ENCODE measurements around the gene KPNB1. TPM values are rescaled to one million over a fixed set of nuclear protein-coding genes. Genes with fewer than 3 reads are reported as not detected.
A peak's percentile ranks its signal among the peaks of the same experiment; 100 is the strongest.

Gene KPNB1
- total RNA-seq, 1 experiment from 2014 or later, result 742 TPM

DNA sequence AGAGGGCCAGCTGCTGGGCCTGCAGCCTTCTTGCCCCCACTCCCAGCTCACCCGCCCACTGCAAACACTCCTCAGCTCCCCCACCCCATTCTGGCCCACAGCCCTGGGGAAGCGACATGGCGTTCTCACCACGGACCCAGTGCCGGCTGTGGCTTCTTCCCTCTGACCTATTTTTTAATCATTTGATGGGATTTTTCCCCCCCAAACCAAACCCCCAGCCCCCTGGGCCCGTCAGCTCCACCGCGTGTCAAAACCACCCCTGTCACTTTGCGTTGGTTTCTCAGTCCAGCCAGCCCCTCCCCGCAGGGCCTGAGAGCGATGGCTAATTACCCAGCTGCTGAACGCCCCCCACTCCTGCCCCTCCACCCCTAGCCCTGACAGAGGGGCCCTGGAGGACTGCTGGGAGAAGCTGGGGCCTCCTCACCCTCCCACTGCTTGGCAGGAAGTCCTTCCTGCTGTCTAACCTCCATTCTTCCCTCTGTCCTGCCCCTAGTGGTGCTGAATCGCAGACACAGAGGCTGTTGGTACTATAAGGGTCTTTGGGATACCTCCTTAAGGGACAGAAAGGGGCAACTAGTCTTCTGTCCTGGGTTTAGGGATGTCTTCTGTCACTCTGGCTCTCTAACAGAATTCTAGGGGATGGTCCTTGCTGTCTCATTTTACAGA is 75.9 kb downstream of the KPNB1 start:
- peaks cover 63% of the 10 kb centered on the region for H3K27me3 Mint-ChIP-seq (ENCODE audit: low read depth)
- no peak for DNase-seq
- no peak overlapping the region for H4K8ac ChIP-seq (replicated peaks; ENCODE audit: insufficient read length, low read depth, low read length)
- H3K79me1 ChIP-seq (ENCODE audit: insufficient read depth, low read depth, low read length, poor library complexity, severe bottlenecking), result no peaks in the 10 kb centered on the region
- H3K4me1 ChIP-seq (ENCODE audit: insufficient read depth, low read length), result no peaks in the 10 kb centered on the region
- H3K4me1 Mint-ChIP-seq, result peaks cover 10 to 28% of the 10 kb centered on the region in 2 experiments
- H3K4me3 Mint-ChIP-seq, result no peak overlapping the region
- H3K23ac ChIP-seq (ENCODE audit: insufficient read length, low read depth, low read length), result no peak overlapping the region
- H2BK15ac ChIP-seq (ENCODE audit: low read depth, low read length), result no peak overlapping the region
- H2BK5ac ChIP-seq (ENCODE audit: insufficient read length, low read length), result no peak overlapping the region
- no peak overlapping the region for H3K27ac ChIP-seq (ENCODE audit: insufficient read length, low read depth, low read length)
- no peak overlapping the region for H3K56ac ChIP-seq (ENCODE audit: insufficient read length, low read depth, low read length)
- no peak overlapping the region for H4K91ac ChIP-seq (ENCODE audit: insufficient read length, low read depth, low read length)
- no peak overlapping the region for H2AFZ ChIP-seq (ENCODE audit: low read length)
- H2BK12ac ChIP-seq (ENCODE audit: insufficient read length, low read depth, low read length), result no peak overlapping the region
- H3K9ac ChIP-seq (ENCODE audit: extremely low read depth, insufficient read length, low read length), result no peak overlapping the region
- no peaks in the 10 kb centered on the region for H3K27me3 ChIP-seq (ENCODE audit: insufficient read depth, low read length)
- no peaks in the 10 kb centered on the region for H4K20me1 ChIP-seq (ENCODE audit: control insufficient read depth, insufficient read depth, insufficient read length)
- TF ChIP-seq, protein P1, sequence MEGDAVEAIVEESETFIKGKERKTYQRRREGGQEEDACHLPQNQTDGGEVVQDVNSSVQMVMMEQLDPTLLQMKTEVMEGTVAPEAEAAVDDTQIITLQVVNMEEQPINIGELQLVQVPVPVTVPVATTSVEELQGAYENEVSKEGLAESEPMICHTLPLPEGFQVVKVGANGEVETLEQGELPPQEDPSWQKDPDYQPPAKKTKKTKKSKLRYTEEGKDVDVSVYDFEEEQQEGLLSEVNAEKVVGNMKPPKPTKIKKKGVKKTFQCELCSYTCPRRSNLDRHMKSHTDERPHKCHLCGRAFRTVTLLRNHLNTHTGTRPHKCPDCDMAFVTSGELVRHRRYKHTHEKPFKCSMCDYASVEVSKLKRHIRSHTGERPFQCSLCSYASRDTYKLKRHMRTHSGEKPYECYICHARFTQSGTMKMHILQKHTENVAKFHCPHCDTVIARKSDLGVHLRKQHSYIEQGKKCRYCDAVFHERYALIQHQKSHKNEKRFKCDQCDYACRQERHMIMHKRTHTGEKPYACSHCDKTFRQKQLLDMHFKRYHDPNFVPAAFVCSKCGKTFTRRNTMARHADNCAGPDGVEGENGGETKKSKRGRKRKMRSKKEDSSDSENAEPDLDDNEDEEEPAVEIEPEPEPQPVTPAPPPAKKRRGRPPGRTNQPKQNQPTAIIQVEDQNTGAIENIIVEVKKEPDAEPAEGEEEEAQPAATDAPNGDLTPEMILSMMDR (conservative IDR thresholded peaks at IDR 0.05), result peak; percentile 33; the same call in 2 of the 3 replicates
- H2BK20ac ChIP-seq (ENCODE audit: low read depth, low read length, poor library complexity, severe bottlenecking), result no peak overlapping the region
- no peak overlapping the region for H3T11ph ChIP-seq (ENCODE audit: low read length)
- H2BK120ac ChIP-seq (ENCODE audit: low read depth, low read length, poor library complexity, severe bottlenecking), result no peak overlapping the region
- H3K9me3 ChIP-seq (ENCODE audit: control insufficient read depth, low read depth, low read length), result no peaks in the 10 kb centered on the region
- H3K36me3 Mint-ChIP-seq (ENCODE audit: insufficient read depth in 1 of 3, low read depth in 3 of 3), result no peaks in the 10 kb centered on the region
- WGBS (ENCODE audit: extremely low coverage, insufficient read length, low lambda C conversion rate), result no CpG with 5 or more reads among the region's 13 CpGs
- no peak overlapping the region for H2AK5ac ChIP-seq (ENCODE audit: insufficient read length, low read length)
- H3K14ac ChIP-seq (ENCODE audit: insufficient read depth, low read length), result no peak overlapping the region
- no peaks in the 10 kb centered on the region for H3K79me2 ChIP-seq (ENCODE audit: insufficient read depth, low read length)
- no peak overlapping the region for H3K4me2 ChIP-seq (ENCODE audit: insufficient read depth, insufficient read length, low read length)
- H3K9me3 Mint-ChIP-seq, result no peaks in the 10 kb centered on the region
- no peak overlapping the region for H4K5ac ChIP-seq (ENCODE audit: insufficient read length, low read depth, low read length)
- no peak overlapping the region for H3K4ac ChIP-seq (ENCODE audit: low read depth, low read length)
- H3K18ac ChIP-seq (ENCODE audit: insufficient read length, low read depth, low read length), result no peak overlapping the region
- H3K23me2 ChIP-seq (ENCODE audit: insufficient read length, low read depth, low read length, poor library complexity, severe bottlenecking), result peaks cover 3% of the 10 kb centered on the region
- no peak overlapping the region for H3K27ac Mint-ChIP-seq
